Bronchial epithelial cell (primary cell): Measurements from ENCODE around the gene VPS26C. TPM values are rescaled to one million over a fixed set of nuclear protein-coding genes. Genes with fewer than 3 reads are reported as not detected.
"Not testable (repeated sequence)": the region's sequence is repeated elsewhere in the genome, so short reads cannot be mapped to it uniquely, and the experiment has no call there.

Source experiments
- DNase-seq: peaks from one replicate; pipeline ENCODE4 v3.0.0-alpha.2; 2010; ENCODE audit warnings: low read depth
- FAIRE-seq: peaks from 2 replicates; lab custom pipeline; 2011; peaks lifted over from hg19 to GRCh38; lab: Jason Lieb, UNC
- H3K27me3 ChIP-seq: 2 replicates; pipeline ENCODE4 v1.5.1; 2011; ENCODE audit warnings: low read length; ENCODE audit not compliant: control insufficient read depth, insufficient read depth
- H3K36me3 ChIP-seq: 2 replicates; pipeline ENCODE4 v1.5.1; 2011; ENCODE audit warnings: low read length; ENCODE audit not compliant: control insufficient read depth, insufficient read depth
- H3K4me3 ChIP-seq: 2 replicates; pipeline ENCODE4 v1.5.1; 2011; ENCODE audit warnings: mild to moderate bottlenecking, low read depth, low read length, control low read depth
- total RNA-seq: library from RNA; depleted of rRNA; stranded (reverse); fragments of >200 nt; gene quantifications from 2 replicates; pipeline ENCODE4 v1.2.1, GENCODE V29; 2014
- TF ChIP-seq, protein P1 (sequence below): IDR thresholded peaks from 2 replicates; pipeline ENCODE4 v1.5.1; 2011; ENCODE audit warnings: mild to moderate bottlenecking, moderate library complexity, low read length, control low read depth, inconsistent platforms; ENCODE audit not compliant: insufficient read depth, severe bottlenecking

The VPS26C gene
- total RNA-seq, 1 donor from 2014 or later = 50.5 TPM

DNA sequence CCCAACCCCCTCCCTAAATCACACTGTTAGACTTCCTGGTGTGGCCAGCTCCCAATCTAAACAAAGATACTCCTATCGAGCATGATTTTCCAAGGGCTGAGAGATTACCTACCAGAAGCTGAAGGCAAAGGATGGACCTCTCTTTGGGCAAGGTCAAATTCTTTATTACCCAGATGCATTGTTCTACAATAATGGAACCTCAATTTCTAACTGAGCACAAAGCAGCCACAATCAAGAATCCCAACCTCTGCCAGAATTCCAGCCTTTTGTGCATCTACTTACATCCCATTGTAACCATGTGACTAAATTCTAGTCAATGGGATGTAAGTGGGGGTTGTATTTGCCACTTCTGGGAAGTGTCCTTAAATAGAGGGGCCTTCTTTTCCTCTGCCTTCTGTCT lies 24.9 kb upstream of the VPS26C start:
- TF ChIP-seq, protein P1, sequence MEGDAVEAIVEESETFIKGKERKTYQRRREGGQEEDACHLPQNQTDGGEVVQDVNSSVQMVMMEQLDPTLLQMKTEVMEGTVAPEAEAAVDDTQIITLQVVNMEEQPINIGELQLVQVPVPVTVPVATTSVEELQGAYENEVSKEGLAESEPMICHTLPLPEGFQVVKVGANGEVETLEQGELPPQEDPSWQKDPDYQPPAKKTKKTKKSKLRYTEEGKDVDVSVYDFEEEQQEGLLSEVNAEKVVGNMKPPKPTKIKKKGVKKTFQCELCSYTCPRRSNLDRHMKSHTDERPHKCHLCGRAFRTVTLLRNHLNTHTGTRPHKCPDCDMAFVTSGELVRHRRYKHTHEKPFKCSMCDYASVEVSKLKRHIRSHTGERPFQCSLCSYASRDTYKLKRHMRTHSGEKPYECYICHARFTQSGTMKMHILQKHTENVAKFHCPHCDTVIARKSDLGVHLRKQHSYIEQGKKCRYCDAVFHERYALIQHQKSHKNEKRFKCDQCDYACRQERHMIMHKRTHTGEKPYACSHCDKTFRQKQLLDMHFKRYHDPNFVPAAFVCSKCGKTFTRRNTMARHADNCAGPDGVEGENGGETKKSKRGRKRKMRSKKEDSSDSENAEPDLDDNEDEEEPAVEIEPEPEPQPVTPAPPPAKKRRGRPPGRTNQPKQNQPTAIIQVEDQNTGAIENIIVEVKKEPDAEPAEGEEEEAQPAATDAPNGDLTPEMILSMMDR = no peak
- Histone ChIP-seq H3K27me3 (no peaks in the 10 kb centered on the region), H3K4me3 (no peak overlapping the region), H3K36me3 (no peaks in the 10 kb centered on the region)
- DNase-seq = no peak
- no peak for FAIRE-seq

DNA sequence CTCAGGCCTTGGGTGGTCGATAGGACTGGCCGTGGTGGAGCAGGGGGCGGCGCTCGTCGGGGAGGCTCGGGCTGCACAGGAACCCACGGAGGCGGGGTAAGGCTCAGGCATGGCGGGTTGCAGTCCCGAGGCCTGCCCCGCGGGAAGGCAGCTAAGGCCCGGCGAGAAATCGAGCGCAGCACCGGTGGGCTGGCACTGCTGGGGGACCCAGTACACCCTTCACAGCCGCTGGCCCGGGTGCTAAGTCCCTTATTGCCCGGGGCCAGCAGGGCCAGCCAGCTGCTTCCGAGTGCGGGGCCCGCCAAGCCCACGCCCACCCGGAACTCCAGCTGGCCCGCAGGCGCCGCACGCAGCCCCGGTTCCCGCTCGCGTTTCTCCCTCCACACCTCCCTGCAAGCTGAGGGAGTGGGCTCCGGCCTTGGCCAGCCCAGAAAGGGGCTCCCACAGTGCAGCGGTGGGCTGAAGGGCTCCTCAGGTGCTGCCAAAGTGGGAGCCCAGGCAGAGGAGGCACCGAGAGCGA lies 16.1 kb upstream of the VPS26C start:
- FAIRE-seq, H3K4me3 ChIP-seq: not testable (repeated sequence)

GRCh38 chr21:37282602-37283001 lies 15.5 kb upstream of the VPS26C start:
- not testable (repeated sequence) for H3K27me3 ChIP-seq, DNase-seq, H3K4me3 ChIP-seq, H3K36me3 ChIP-seq, FAIRE-seq

More for the DNA sequence above, 16.1 kb upstream of the VPS26C start:
- H3K27me3 ChIP-seq, H3K36me3 ChIP-seq, DNase-seq: not testable (repeated sequence)

DNA sequence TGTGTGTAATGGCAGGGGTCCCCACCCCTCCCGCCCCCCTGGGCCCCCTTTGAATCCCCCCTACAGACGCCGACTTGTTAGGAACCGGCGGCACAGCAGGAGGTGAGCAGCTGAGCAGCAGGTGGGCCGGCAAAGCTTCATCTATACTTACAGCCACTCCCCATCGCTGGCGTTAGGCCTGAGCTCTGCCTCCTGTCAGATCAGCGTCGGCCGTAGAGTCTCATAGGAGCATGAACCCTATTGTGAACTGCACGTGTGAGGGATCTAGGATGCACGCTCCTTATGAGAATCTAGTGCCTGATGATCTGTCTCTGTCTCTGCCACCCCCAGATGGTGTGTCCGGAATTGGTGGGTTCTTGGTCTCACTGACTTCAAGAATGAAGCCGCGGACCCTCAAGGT lies 14.9 kb upstream of the VPS26C start:
- TF ChIP-seq, protein P1 = no peak
- Histone ChIP-seq H3K36me3 (no peaks in the 10 kb centered on the region), H3K27me3 (no peaks in the 10 kb centered on the region), H3K4me3 (no peak overlapping the region)
- DNase-seq (no peak), FAIRE-seq (no peak)

- DNase-seq (no peak), FAIRE-seq (no peak)
- TF ChIP-seq, protein P1 = no peak
- Histone ChIP-seq H3K4me3 (no peak overlapping the region), H3K36me3 (no peaks in the 10 kb centered on the region), H3K27me3 (no peaks in the 10 kb centered on the region)
These were observed 14.4 kb upstream of the VPS26C start for GRCh38 chr21:37281579-37281978.

DNA sequence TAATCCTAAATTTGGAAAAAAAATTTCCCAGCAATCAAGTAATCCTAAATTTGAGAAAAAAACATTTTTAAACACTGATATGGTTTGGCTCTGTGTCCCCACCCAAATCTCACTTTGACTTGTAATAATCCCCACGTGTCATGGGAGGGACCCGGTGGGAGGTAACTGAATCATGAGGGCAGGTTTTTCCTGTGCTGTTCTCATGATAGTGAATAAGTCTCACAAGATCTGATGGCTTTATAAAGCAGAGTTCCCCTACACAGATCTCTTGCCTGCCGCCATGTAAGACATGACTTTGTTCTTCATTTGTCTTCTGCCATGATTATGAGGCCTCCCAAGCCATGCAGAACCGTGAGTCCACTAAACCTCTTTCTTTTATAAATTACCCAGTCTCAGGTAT lies 12.1 kb upstream of the VPS26C start:
- H3K27me3 ChIP-seq, H3K4me3 ChIP-seq, FAIRE-seq, H3K36me3 ChIP-seq, DNase-seq: not testable (repeated sequence)

GRCh38 chr21:37278199-37278598 lies 11.1 kb upstream of the VPS26C start:
- H3K36me3 ChIP-seq = no peaks in the 10 kb centered on the region
- TF ChIP-seq, protein P1 = no peak
- no peak for FAIRE-seq
- H3K4me3 ChIP-seq = no peak overlapping the region
- no peaks in the 10 kb centered on the region for H3K27me3 ChIP-seq
- DNase-seq = no peak
